ENCODE measurements around the gene MCEMP1.
"Not testable (repeated sequence)": the region's sequence is repeated elsewhere in the genome, so short reads cannot be mapped to it uniquely, and the experiment has no call there.

MCEMP1 gene

GRCh38 chr19:7643629-7644549, 33.0 kb upstream of the MCEMP1 start:
- DNase-seq, result not testable (repeated sequence)

GRCh38 chr19:7644550-7644877, 32.4 kb upstream of the MCEMP1 start:
- DNase-seq, result no peak

GRCh38 chr19:7645163-7645562, 31.7 kb upstream of the MCEMP1 start:
- no peak for DNase-seq

GRCh38 chr19:7645656-7646425, 31.0 kb upstream of the MCEMP1 start:
- no peak for DNase-seq

GRCh38 chr19:7646426-7646700, 30.5 kb upstream of the MCEMP1 start:
- no peak for DNase-seq

- DNase-seq, result no peak
Measured at GRCh38 chr19:7647156-7647555, 29.7 kb upstream of the MCEMP1 start.

GRCh38 chr19:7648265-7649014, 28.4 kb upstream of the MCEMP1 start:
- DNase-seq, result no peak

- no peak for DNase-seq
Measured at GRCh38 chr19:7650148-7650547, 26.7 kb upstream of the MCEMP1 start.

- DNase-seq, result peak; percentile 76
Measured at GRCh38 chr19:7652061-7652641, 24.7 kb upstream of the MCEMP1 start.

- DNase-seq, result no peak
Measured at GRCh38 chr19:7654401-7654800, 22.5 kb upstream of the MCEMP1 start.

GRCh38 chr19:7655581-7655980, 21.3 kb upstream of the MCEMP1 start:
- DNase-seq, result no peak

GRCh38 chr19:7657131-7657751, 19.6 kb upstream of the MCEMP1 start:
- DNase-seq, result no peak

GRCh38 chr19:7658219-7658686, 18.6 kb upstream of the MCEMP1 start:
- peak; percentile 23 for DNase-seq

GRCh38 chr19:7661744-7662538, 14.9 kb upstream of the MCEMP1 start:
- no peak for DNase-seq

GRCh38 chr19:7662657-7663056, 14.2 kb upstream of the MCEMP1 start:
- no peak for DNase-seq

GRCh38 chr19:7663706-7664105, 13.2 kb upstream of the MCEMP1 start:
- no peak for DNase-seq

GRCh38 chr19:7665076-7665475, 11.8 kb upstream of the MCEMP1 start:
- DNase-seq, result no peak

GRCh38 chr19:7668842-7669241, 8.0 kb upstream of the MCEMP1 start, which contains the start of gene RETN:
Gene RETN, plus strand, starts transcription at chr19:7669049. Its CDS starts 278 bp downstream, at chr19:7669327.
- DNase-seq, result no peak

- DNase-seq, result no peak
Measured at GRCh38 chr19:7669641-7670040, 7.2 kb upstream of the MCEMP1 start.

GRCh38 chr19:7670150-7670783, 6.6 kb upstream of the MCEMP1 start:
- no peak for DNase-seq

GRCh38 chr19:7670790-7671189, 6.1 kb upstream of the MCEMP1 start:
- DNase-seq, result no peak
